HEK293T (cell line): ENCODE measurements around the gene MRPL12.

Source experiments
- BHLHE40 ChIP-seq: fragments of 450-650 bp; IDR thresholded peaks from 2 replicates; pipeline ENCODE4 v1.6.1; 2016; ENCODE audit warnings: mild to moderate bottlenecking, moderate library complexity, borderline replicate concordance
- ELF4 ChIP-seq: fragments of 450-650 bp; IDR thresholded peaks from 2 replicates; pipeline ENCODE4 v1.6.1; 2017; ENCODE audit warnings: antibody characterized with exemption
- HDGF ChIP-seq: fragments of 450-650 bp; IDR thresholded peaks from 2 replicates; pipeline ENCODE4 v1.6.1; 2017; ENCODE audit warnings: antibody characterized with exemption, borderline replicate concordance

GRCh38 chr17:81690066-81690465, 13.1 kb upstream of the MRPL12 start:
- TF ChIP-seq HDGF (no peak), BHLHE40 (no peak), ELF4 (no peak)
